CD4-positive, alpha-beta T cell (primary cell): Measurements from ENCODE around the gene ATG9A. TPM values are rescaled to one million over a fixed set of nuclear protein-coding genes. Genes with fewer than 3 reads are reported as not detected.
A peak's percentile ranks its signal among the peaks of the same experiment; 100 is the strongest.

Experiments used
- ATAC-seq: fragments of 200-7000 bp; cut with Tn5 transposase; one replicate; pipeline ENCODE4 v1.10.0; 2022; ENCODE audit warnings: mild to moderate bottlenecking; ENCODE audit not compliant: poor library complexity
- CTCF ChIA-PET: fragments of 350-600 bp; sonication (Branson Sonifier 250); formaldehyde crosslinking; loops from one replicate; lab custom pipeline; 2021; ENCODE audit warnings: antibody characterized with exemption, inconsistent platforms; lab: Charles Lee
- POLR2A ChIA-PET: fragments of 350-600 bp; sonication (Branson Sonifier 250); formaldehyde crosslinking; loops from one replicate; lab custom pipeline; 2021; ENCODE audit warnings: antibody characterized with exemption, inconsistent platforms; lab: Charles Lee
- DNase-seq, 14 experiments: peaks; one replicate each; pipeline ENCODE4 v3.0.0-alpha.2; 2013 to 2020; ENCODE audit warnings: mixed read lengths in 2 of 14
- H3K27ac ChIP-seq, 2 donors: one replicate each; pipeline versions ENCODE4 v1.5.1 to v1.7.0; 2013; ENCODE audit warnings: low read length in 2 of 2, low read depth in 1 of 2, mild to moderate bottlenecking in 1 of 2
- H3K27me3 ChIP-seq, 2 experiments: 1 replicate in 1 of 2; 2 replicates in 1 of 2; pipeline versions ENCODE4 v1.6.1 to v1.7.0; 2013; ENCODE audit warnings: low read length in 2 of 2, control low read depth in 1 of 2, mild to moderate bottlenecking in 1 of 2, moderate library complexity in 1 of 2; ENCODE audit not compliant: insufficient read depth in 2 of 2, control insufficient read depth in 1 of 2
- H3K36me3 ChIP-seq: one replicate; pipeline ENCODE4 v1.6.1; 2013; ENCODE audit warnings: low read length, control low read depth; ENCODE audit not compliant: insufficient read depth
- H3K4me1 ChIP-seq: one replicate; pipeline ENCODE4 v1.6.1; 2013; ENCODE audit warnings: low read length, control low read depth; ENCODE audit not compliant: insufficient read depth
- H3K4me3 ChIP-seq: one replicate; pipeline ENCODE4 v1.5.1; 2013; ENCODE audit warnings: mild to moderate bottlenecking, low read length, moderate library complexity
- H3K9me3 ChIP-seq, 2 experiments: 1 replicate in 1 of 2; 2 replicates in 1 of 2; pipeline versions ENCODE4 v1.6.1 to v1.7.0; 2013; ENCODE audit warnings: low read length in 2 of 2, mild to moderate bottlenecking in 2 of 2, control low read depth in 1 of 2, moderate library complexity in 1 of 2; ENCODE audit not compliant: control insufficient read depth in 1 of 2, insufficient read depth in 1 of 2
- H3K27ac Mint-ChIP-seq: one replicate; pipeline ENCODE4 v1.8.0; 2020; ENCODE audit warnings: mixed read lengths
- H3K27me3 Mint-ChIP-seq: one replicate; pipeline ENCODE4 v1.8.0; 2021; ENCODE audit warnings: mixed read lengths
- H3K36me3 Mint-ChIP-seq: one replicate; pipeline ENCODE4 v1.8.0; 2021; ENCODE audit warnings: low read depth, mixed read lengths
- H3K4me1 Mint-ChIP-seq: one replicate; pipeline ENCODE4 v1.8.0; 2021; ENCODE audit warnings: low read depth, mixed read lengths
- H3K4me3 Mint-ChIP-seq: one replicate; pipeline ENCODE4 v1.8.0; 2020; ENCODE audit warnings: mild to moderate bottlenecking, mixed read lengths
- H3K9me3 Mint-ChIP-seq: one replicate; pipeline ENCODE4 v1.8.0; 2020; ENCODE audit warnings: mixed read lengths
- intact Hi-C, 2 experiments: fragments of 100-400 bp; cut with DNase I in 1 of 2; cut with micrococcal nuclease in 1 of 2; formaldehyde crosslinking; loops; one replicate each; pipeline versions ENCODE4 v1.15.1 to v1.9.0; 2023 to 2025; cut with DNase I, micrococcal nuclease
- total RNA-seq, 174 experiments: library from RNA in 2 of 174; stranded (reverse) in 2 of 174; gene quantifications; one replicate each; pipeline ENCODE4 v1.2.3 and lab custom pipeline; 2021 to 2026
- TF ChIP-seq, protein P1 (sequence below): fragments of 200-600 bp; IDR thresholded peaks from one replicate; pipeline ENCODE4 v1.8.0; 2022; ENCODE audit warnings: antibody characterized with exemption, mild to moderate bottlenecking

ATG9A gene
- total RNA-seq, 2 experiments from 2014 or later = 105 to 106 TPM

GRCh38 chr2:219199470-219200211 lies 29.8 kb downstream of the ATG9A start:
- intact Hi-C loops = loop anchor here in 1 of 2 experiments (10.0 kb wide), 2 partner anchors 185 to 345 kb away; partner anchors contain the start of genes CHPF, DNPEP and TMEM198
- Histone ChIP-seq H3K4me3 (no peak overlapping the region), H3K27me3 (peaks cover 0 to 2% of the 10 kb centered on the region in 2 experiments), H3K27ac (no peak overlapping the region), H3K4me1 (peaks cover 6% of the 10 kb centered on the region), H3K36me3 (no peaks in the 10 kb centered on the region), H3K9me3 (peaks cover 0 to 3% of the 10 kb centered on the region in 2 experiments)
- no peaks in the 10 kb centered on the region for H3K36me3 Mint-ChIP-seq
- H3K4me3 Mint-ChIP-seq = no peak overlapping the region
- TF ChIP-seq, protein P1, sequence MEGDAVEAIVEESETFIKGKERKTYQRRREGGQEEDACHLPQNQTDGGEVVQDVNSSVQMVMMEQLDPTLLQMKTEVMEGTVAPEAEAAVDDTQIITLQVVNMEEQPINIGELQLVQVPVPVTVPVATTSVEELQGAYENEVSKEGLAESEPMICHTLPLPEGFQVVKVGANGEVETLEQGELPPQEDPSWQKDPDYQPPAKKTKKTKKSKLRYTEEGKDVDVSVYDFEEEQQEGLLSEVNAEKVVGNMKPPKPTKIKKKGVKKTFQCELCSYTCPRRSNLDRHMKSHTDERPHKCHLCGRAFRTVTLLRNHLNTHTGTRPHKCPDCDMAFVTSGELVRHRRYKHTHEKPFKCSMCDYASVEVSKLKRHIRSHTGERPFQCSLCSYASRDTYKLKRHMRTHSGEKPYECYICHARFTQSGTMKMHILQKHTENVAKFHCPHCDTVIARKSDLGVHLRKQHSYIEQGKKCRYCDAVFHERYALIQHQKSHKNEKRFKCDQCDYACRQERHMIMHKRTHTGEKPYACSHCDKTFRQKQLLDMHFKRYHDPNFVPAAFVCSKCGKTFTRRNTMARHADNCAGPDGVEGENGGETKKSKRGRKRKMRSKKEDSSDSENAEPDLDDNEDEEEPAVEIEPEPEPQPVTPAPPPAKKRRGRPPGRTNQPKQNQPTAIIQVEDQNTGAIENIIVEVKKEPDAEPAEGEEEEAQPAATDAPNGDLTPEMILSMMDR = no peak
- ChIA-PET POLR2A (interaction anchor here (0.8 to 2.4 kb wide), 6 partner anchors 18 to 46 kb away, joined by 3 to 14 read pairs (median 4); partner anchors contain the start of genes ANKZF1, ATG9A, CNPPD1 and GLB1L), CTCF (interaction anchor here (0.9 to 2.3 kb wide), 2 partner anchors 12 to 29 kb away, joined by 4 to 6 read pairs; no protein-coding TSS in a partner anchor)
- DNase-seq = peak in 1 of 14 experiments; percentile 0
- H3K9me3 Mint-ChIP-seq = no peaks in the 10 kb centered on the region
- H3K27me3 Mint-ChIP-seq = peaks cover 6% of the 10 kb centered on the region
- no peak overlapping the region for H3K27ac Mint-ChIP-seq
- peaks cover 7% of the 10 kb centered on the region for H3K4me1 Mint-ChIP-seq
- no peak for ATAC-seq

- DNase-seq = no peak
- H3K27ac Mint-ChIP-seq = no peak overlapping the region
Measured at GRCh38 chr2:219198974-219199373, 30.5 kb downstream of the ATG9A start.

GRCh38 chr2:219197388-219197787 lies 32.0 kb downstream of the ATG9A start:
- DNase-seq = no peak
- Histone ChIP-seq H3K4me1 (peaks cover 6% of the 10 kb centered on the region), H3K27me3 (peaks cover 0 to 2% of the 10 kb centered on the region in 2 experiments), H3K4me3 (no peak overlapping the region), H3K9me3 (peaks cover 0 to 3% of the 10 kb centered on the region in 2 experiments), H3K36me3 (no peaks in the 10 kb centered on the region), H3K27ac (no peak overlapping the region)
- intact Hi-C loops = no loop called here
- peaks cover 7% of the 10 kb centered on the region for H3K4me1 Mint-ChIP-seq
- no peaks in the 10 kb centered on the region for H3K36me3 Mint-ChIP-seq
- no peaks in the 10 kb centered on the region for H3K9me3 Mint-ChIP-seq
- ATAC-seq = no peak
- H3K27ac Mint-ChIP-seq = no peak overlapping the region
- no peak overlapping the region for H3K4me3 Mint-ChIP-seq
- ChIA-PET POLR2A (interaction anchor here (0.9 to 3.8 kb wide), 4 partner anchors 9 to 21 kb away, joined by 3 to 17 read pairs (median 5); partner anchors contain the start of genes CNPPD1 and ZFAND2B), CTCF (no interaction called here)
- H3K27me3 Mint-ChIP-seq = peaks cover 6% of the 10 kb centered on the region
- TF ChIP-seq, protein P1 = no peak

More at GRCh38 chr2:219198974-219199373, 30.5 kb downstream of the ATG9A start:
- ATAC-seq = no peak
- no peak overlapping the region for H3K4me3 Mint-ChIP-seq
- H3K4me3 ChIP-seq = no peak overlapping the region
- POLR2A ChIA-PET = interaction anchor here (1.0 to 2.4 kb wide), 2 partner anchors 17 to 22 kb away, joined by 3 to 12 read pairs; partner anchors contain the start of gene CNPPD1
- no peak overlapping the region for H3K27ac ChIP-seq
- TF ChIP-seq, protein P1 = no peak
- no peaks in the 10 kb centered on the region for H3K9me3 Mint-ChIP-seq
- H3K36me3 ChIP-seq = no peaks in the 10 kb centered on the region
- peaks cover 6% of the 10 kb centered on the region for H3K27me3 Mint-ChIP-seq
- CTCF ChIA-PET = interaction anchor here (0.9 kb wide), 1 partner anchor 28 kb away, joined by 4 read pairs; no protein-coding TSS in a partner anchor
- peaks cover 0 to 3% of the 10 kb centered on the region in 2 experiments for H3K9me3 ChIP-seq
- H3K27me3 ChIP-seq = peaks cover 0 to 2% of the 10 kb centered on the region in 2 experiments
- H3K4me1 ChIP-seq = peaks cover 6% of the 10 kb centered on the region
- intact Hi-C loops = no loop called here
- H3K4me1 Mint-ChIP-seq = peaks cover 7% of the 10 kb centered on the region
- no peaks in the 10 kb centered on the region for H3K36me3 Mint-ChIP-seq
